HAP-1 (cell line): ENCODE data around the gene SPC25.
"Not testable (repeated sequence)": the region's sequence is repeated elsewhere in the genome, so short reads cannot be mapped to it uniquely, and the experiment has no call there.

Source experiments
- DNase-seq, 2 experiments: peaks; one replicate each; pipeline ENCODE4 v3.0.0-alpha.2; 2016 to 2020; ENCODE audit warnings: low spot score in 2 of 2
- H3K27me3 ChIP-seq: fragments of 250-450 bp; sonication (Bioruptor Pico); 2 replicates; pipeline ENCODE4 v1.5.1; 2020; ENCODE audit warnings: low read depth, mild to moderate bottlenecking, moderate library complexity
- H3K36me3 ChIP-seq: fragments of 250-450 bp; sonication (Bioruptor Pico); replicated peaks from 2 replicates; pipeline ENCODE4 v1.5.1; 2020; ENCODE audit warnings: mild to moderate bottlenecking
- H3K4me1 ChIP-seq: fragments of 250-450 bp; sonication (Bioruptor Pico); 2 replicates; pipeline ENCODE4 v1.5.1; 2020; ENCODE audit warnings: mild to moderate bottlenecking
- H3K4me3 ChIP-seq: fragments of 250-450 bp; sonication (Bioruptor Pico); 2 replicates; pipeline ENCODE4 v1.5.1; 2020; ENCODE audit warnings: mild to moderate bottlenecking, moderate library complexity
- H3K9me3 ChIP-seq: fragments of 250-450 bp; sonication (Bioruptor Pico); 2 replicates; pipeline ENCODE4 v1.5.1; 2020; ENCODE audit warnings: mild to moderate bottlenecking, moderate library complexity
- in situ Hi-C: fragments of 300-500 bp; cut with MboI; formaldehyde crosslinking; loops from 3 replicates; pipeline ENCODE4 v1.14.3; 2020; ENCODE audit warnings: low sequenced_read_pairs, inconsistent platforms, mixed read lengths

Gene SPC25

DNA sequence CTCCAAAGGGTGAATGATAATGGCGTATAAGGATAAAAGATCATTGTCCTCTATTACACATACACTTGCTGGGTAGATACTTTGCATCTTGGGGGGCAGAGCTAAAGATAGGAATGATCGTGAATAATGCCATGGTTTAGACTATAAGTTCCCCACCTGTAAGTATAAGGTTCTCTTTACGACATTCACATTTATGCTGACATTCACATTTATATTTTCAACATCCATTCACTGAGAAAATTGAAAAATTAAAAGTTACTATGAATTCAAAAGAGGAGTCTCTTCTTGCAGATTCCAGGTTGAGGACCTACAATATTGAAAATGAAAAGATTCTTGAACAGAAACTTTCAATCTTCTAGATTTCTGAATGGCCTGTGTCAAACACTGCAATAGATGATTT lies 2.1 kb upstream of the SPC25 start:
- peaks cover 11% of the 10 kb centered on the region for H3K36me3 ChIP-seq
- H3K27me3 ChIP-seq, result no peaks in the 10 kb centered on the region
- no peaks in the 10 kb centered on the region for H3K9me3 ChIP-seq
- H3K4me3 ChIP-seq, result no peak overlapping the region
- no peak for DNase-seq
- H3K4me1 ChIP-seq, result peaks cover 8% of the 10 kb centered on the region; the same call in 1 of the 2 replicates
- in situ Hi-C loops, result no loop called here

GRCh38 chr2:168889635-168890005 lies 610 bp downstream of the SPC25 start:
- H3K36me3 ChIP-seq, result peaks cover 24% of the 10 kb centered on the region
- no peak for DNase-seq

DNA sequence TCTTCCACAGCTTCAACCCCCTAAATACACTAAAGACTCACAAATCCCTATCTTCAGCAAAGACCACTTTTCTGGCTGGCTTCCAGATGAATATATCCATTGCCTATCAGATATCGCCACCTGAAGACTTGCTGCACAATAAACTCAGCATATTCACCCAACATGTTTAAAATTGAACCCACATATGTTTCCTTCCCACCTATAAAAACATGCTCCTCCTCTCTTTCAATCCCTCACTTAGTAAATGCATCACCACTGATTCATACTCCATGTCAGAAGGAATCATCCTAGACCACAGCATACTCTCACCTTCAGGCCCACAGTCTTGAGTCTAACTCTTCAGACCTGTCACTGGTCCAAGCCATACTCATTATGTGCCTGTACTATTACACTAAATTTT lies 5.3 kb downstream of the SPC25 start:
- H3K4me1 ChIP-seq, result 0 out of 2 replicates have a peak, but pooled peaks cover 3% of the 10 kb centered on the region
- H3K36me3 ChIP-seq, result peaks cover 24% of the 10 kb centered on the region
- DNase-seq, result no peak
- no peak overlapping the region for H3K4me3 ChIP-seq
- no peaks in the 10 kb centered on the region for H3K27me3 ChIP-seq
- H3K9me3 ChIP-seq, result no peaks in the 10 kb centered on the region
- in situ Hi-C loops, result no loop called here

More at GRCh38 chr2:168889635-168890005, 610 bp downstream of the SPC25 start:
- Histone ChIP-seq H3K4me3 (peak overlapping the region; percentile 66), H3K4me1 (peaks cover 8% of the 10 kb centered on the region; the same call in 1 of the 2 replicates), H3K9me3 (no peaks in the 10 kb centered on the region), H3K27me3 (no peaks in the 10 kb centered on the region)
- in situ Hi-C loops, result no loop called here

GRCh38 chr2:168882163-168882562 lies 8.1 kb downstream of the SPC25 start:
- DNase-seq, H3K4me1 ChIP-seq, H3K4me3 ChIP-seq, in situ Hi-C loops, H3K27me3 ChIP-seq, H3K9me3 ChIP-seq: not testable (repeated sequence)
- peaks cover 12% of the 10 kb centered on the region for H3K36me3 ChIP-seq

GRCh38 chr2:168874368-168875054 lies 15.7 kb downstream of the SPC25 start:
- DNase-seq, result no peak
- Histone ChIP-seq H3K27me3 (no peaks in the 10 kb centered on the region), H3K9me3 (no peaks in the 10 kb centered on the region), H3K4me3 (no peak overlapping the region), H3K4me1 (peaks cover 13% of the 10 kb centered on the region), H3K36me3 (peaks cover 18% of the 10 kb centered on the region)
- in situ Hi-C loops, result no loop called here

GRCh38 chr2:168870824-168871223 lies 19.4 kb downstream of the SPC25 start:
- H3K4me3 ChIP-seq, H3K9me3 ChIP-seq, H3K4me1 ChIP-seq, in situ Hi-C loops, H3K27me3 ChIP-seq, DNase-seq: not testable (repeated sequence)
- H3K36me3 ChIP-seq, result peaks cover 18% of the 10 kb centered on the region

GRCh38 chr2:168870369-168870768 lies 19.9 kb downstream of the SPC25 start:
- H3K36me3 ChIP-seq, result peaks cover 19% of the 10 kb centered on the region
- H3K4me3 ChIP-seq, H3K9me3 ChIP-seq, in situ Hi-C loops, H3K27me3 ChIP-seq, DNase-seq, H3K4me1 ChIP-seq: not testable (repeated sequence)

DNA sequence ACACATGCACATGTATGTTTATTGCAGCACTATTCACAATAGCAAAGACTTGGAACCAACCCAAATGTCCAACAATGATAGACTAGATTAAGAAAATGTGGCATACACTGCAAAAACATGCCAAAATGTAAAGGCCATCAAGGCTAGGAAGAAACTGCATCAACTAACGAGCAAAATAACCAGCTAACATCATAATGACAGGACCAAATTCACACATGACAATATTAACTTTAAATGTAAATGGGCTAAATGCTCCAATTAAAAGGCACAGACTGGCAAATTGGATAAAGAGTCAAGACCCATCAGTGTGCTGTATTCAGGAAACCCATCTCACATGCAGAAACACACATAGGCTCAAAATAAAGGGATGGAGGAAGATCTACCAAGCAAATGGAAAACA lies 23.1 kb downstream of the SPC25 start:
- DNase-seq, H3K4me3 ChIP-seq, H3K9me3 ChIP-seq, H3K27me3 ChIP-seq, H3K4me1 ChIP-seq, in situ Hi-C loops: not testable (repeated sequence)
- peaks cover 20% of the 10 kb centered on the region for H3K36me3 ChIP-seq

DNA sequence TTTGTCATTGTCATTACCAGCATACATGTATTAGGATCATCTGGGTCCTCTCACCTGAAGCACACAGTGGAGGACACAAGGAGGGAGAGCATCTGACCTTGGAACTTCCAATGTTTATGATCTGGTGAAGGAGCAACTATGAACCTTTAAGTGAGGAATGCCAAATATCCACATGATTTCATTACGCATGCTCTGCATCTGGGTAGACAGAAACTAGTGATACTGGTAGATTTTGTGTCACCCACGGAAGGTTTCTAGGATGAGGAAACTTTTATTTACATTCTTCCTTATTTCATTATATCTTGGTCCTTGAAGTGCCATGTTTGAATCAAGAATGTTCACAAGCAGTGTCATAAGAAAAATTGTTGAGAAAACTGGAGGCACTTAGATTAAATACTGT lies 32.1 kb downstream of the SPC25 start:
- Histone ChIP-seq H3K36me3 (peaks cover 6% of the 10 kb centered on the region; the same call in 1 of the 2 replicates), H3K4me3 (no peak overlapping the region), H3K9me3 (no peaks in the 10 kb centered on the region), H3K4me1 (no peaks in the 10 kb centered on the region), H3K27me3 (no peaks in the 10 kb centered on the region)
- DNase-seq, result no peak
- in situ Hi-C loops, result no loop called here

GRCh38 chr2:168855601-168856000 lies 34.6 kb downstream of the SPC25 start:
- Histone ChIP-seq H3K36me3 (peaks cover 3% of the 10 kb centered on the region), H3K4me1 (no peaks in the 10 kb centered on the region), H3K9me3 (no peaks in the 10 kb centered on the region), H3K27me3 (no peaks in the 10 kb centered on the region), H3K4me3 (no peak overlapping the region)
- no peak for DNase-seq
- in situ Hi-C loops, result no loop called here

DNA sequence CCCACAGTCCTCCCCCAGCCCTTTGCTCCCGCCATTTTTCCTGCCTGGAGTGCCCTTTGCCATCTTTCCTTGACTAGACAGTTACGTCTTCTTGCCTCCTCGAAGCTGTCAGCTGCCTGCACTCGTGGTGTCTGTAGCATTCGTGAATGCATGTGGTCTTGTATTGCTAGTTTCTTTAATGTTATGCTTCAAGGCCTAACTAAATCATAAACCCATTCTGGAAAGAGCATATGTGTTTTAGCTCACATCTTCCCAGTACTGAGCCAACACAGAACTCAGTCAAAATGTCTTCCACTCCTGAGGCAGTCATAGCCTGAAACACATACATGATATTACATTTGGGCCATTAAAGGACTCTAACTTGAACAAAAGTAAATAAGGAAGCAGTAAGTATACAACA lies 35.6 kb downstream of the SPC25 start:
- H3K9me3 ChIP-seq, result no peaks in the 10 kb centered on the region
- no peak overlapping the region for H3K4me3 ChIP-seq
- no peaks in the 10 kb centered on the region for H3K4me1 ChIP-seq
- in situ Hi-C loops, result no loop called here
- H3K36me3 ChIP-seq, result peaks cover 3% of the 10 kb centered on the region
- H3K27me3 ChIP-seq, result no peaks in the 10 kb centered on the region
- no peak for DNase-seq

DNA sequence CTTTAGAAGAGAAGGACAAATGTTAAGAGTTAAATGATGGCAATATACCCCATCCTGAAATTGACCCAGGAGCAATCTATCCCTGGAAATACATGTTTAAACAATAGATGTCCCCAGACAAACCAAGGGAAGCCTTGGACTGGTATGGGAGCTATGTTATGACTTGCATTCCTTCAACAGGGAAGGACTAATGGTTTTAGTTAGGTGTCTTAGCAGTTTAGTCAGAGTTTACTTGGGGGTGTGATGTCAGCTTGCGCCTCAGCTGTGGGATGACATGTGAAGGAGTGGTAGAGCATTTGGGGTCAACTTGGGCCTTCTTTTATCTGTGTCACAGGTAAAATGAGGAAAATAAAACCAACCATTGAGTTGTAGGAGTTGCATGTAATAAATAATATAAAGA lies 36.8 kb downstream of the SPC25 start:
- Histone ChIP-seq H3K27me3 (no peaks in the 10 kb centered on the region), H3K36me3 (peaks cover 3% of the 10 kb centered on the region), H3K4me3 (no peak overlapping the region), H3K4me1 (no peaks in the 10 kb centered on the region; the same call in 1 of the 2 replicates), H3K9me3 (no peaks in the 10 kb centered on the region)
- no peak for DNase-seq
- in situ Hi-C loops, result no loop called here

GRCh38 chr2:168852481-168852880 lies 37.7 kb downstream of the SPC25 start:
- DNase-seq, result no peak
- Histone ChIP-seq H3K4me1 (no peaks in the 10 kb centered on the region; the same call in 1 of the 2 replicates), H3K36me3 (peaks cover 3% of the 10 kb centered on the region), H3K4me3 (no peak overlapping the region), H3K27me3 (no peaks in the 10 kb centered on the region), H3K9me3 (no peaks in the 10 kb centered on the region)
- in situ Hi-C loops, result no loop called here

GRCh38 chr2:168851674-168852320 lies 38.4 kb downstream of the SPC25 start:
- Histone ChIP-seq H3K4me3 (no peak overlapping the region), H3K9me3 (no peaks in the 10 kb centered on the region), H3K4me1 (no peaks in the 10 kb centered on the region; the same call in 1 of the 2 replicates), H3K36me3 (peaks cover 3% of the 10 kb centered on the region), H3K27me3 (no peaks in the 10 kb centered on the region)
- in situ Hi-C loops, result no loop called here
- DNase-seq, result no peak
